PC-9 (cell line): ENCODE data around the gene AFAP1L2.

Experiments
- EZH2 ChIP-seq: fragments of 200-600 bp; sonication (generic); IDR thresholded peaks from 2 replicates; pipeline ENCODE4 v1.8.0; 2017; ENCODE audit warnings: antibody characterized with exemption, low read depth
- TF ChIP-seq, protein P1 (sequence below): fragments of 200-600 bp; sonication (generic); conservative IDR thresholded peaks from 2 replicates; pipeline ENCODE4 v1.6.1; 2017; ENCODE audit warnings: mixed run types, antibody characterized with exemption, mild to moderate bottlenecking, moderate library complexity

DNA sequence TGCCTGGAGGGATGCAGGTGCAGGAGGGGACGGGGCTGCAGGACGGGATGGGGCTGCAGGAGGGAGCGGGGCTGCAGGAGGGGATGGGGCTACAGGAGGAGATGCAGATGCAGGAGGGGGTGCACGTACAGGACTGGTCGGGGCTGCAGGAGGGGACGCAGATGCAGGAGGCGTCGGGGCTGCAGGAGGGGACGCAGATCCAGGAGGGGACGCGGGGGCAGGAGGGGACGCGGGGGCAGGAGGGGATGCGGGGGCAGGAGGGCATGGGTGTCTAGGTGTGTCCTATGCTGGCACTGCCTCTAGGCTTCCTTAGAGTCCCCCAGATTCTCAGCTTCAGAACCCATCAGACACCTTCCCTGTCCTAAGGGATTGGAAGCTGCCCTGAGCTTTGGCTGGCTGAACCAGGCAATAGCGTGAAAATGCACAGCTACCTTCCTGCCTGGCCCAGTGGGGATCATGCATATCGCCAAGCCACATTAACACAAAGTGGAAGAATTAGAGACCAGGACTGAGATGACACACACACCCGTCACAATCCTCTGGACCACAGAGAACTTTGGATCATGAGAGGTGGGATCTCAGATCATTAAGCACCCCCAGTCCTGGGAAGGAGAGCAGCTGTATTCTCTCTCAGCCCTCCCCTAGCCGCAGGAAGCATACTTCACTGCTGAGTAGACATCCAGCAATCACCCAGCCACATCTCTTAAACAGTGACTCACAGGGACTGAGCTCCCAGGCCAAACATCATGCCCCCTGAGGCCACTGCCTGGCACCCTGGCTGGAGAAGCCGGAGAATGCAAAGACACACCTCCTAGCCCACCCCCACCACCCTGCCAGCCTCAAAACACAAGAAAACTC, 98.0 kb downstream of the AFAP1L2 start:
- TF ChIP-seq, protein P1, sequence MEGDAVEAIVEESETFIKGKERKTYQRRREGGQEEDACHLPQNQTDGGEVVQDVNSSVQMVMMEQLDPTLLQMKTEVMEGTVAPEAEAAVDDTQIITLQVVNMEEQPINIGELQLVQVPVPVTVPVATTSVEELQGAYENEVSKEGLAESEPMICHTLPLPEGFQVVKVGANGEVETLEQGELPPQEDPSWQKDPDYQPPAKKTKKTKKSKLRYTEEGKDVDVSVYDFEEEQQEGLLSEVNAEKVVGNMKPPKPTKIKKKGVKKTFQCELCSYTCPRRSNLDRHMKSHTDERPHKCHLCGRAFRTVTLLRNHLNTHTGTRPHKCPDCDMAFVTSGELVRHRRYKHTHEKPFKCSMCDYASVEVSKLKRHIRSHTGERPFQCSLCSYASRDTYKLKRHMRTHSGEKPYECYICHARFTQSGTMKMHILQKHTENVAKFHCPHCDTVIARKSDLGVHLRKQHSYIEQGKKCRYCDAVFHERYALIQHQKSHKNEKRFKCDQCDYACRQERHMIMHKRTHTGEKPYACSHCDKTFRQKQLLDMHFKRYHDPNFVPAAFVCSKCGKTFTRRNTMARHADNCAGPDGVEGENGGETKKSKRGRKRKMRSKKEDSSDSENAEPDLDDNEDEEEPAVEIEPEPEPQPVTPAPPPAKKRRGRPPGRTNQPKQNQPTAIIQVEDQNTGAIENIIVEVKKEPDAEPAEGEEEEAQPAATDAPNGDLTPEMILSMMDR: no peak
- TF ChIP-seq EZH2: no peak
